GM18508 (cell line): Measurements from ENCODE around the gene CCDC63.

Source experiments
- ATAC-seq: cut with Tn5 transposase; IDR thresholded peaks from one replicate; pipeline ENCODE4 v1.9.1; 2021; ENCODE audit warnings: moderate number of reproducible peaks; ENCODE audit not compliant: insufficient read depth, unreplicated experiment

CCDC63 gene

DNA sequence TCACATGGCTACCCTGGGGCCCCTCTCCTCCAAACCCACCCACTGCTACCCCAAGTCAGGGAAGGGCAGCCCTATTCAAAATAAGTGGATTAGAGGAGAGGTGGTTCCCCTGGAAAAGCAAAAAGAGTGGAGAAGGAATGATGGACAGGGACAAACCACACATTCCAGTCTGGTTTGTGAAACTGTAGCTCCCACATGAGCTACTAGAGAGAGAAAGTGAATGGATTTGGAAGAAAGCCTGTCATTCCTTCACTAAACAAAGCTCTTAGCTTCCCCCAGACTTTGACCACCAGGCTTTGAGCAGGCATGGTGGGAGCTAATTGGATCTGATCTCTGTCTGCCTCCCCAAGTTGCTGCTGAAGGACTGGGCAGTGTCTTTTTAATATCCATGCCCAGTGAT, 28.0 kb downstream of the CCDC63 start:
- no peak for ATAC-seq

GRCh38 chr12:110880651-110881050, 33.9 kb downstream of the CCDC63 start:
- no peak for ATAC-seq

DNA sequence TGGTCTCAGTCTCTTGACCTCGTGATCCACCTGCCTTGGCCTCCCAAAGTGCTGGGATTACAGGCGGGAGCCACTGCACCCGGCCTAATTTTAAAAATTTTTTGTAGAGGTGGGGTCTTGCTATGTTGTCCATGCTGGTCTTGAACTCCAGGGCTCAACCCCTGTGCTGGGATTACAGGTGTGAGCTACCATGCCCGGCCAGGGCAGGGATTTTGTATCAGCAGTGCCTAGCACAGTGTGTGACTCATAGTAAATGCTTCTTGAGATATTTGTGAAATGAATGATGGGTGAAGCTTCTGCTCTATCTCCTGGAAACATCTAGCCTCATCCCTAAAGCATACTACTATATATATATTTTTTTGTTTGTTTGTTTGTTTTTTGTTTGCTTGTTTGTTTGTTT, 36.5 kb downstream of the CCDC63 start:
- no peak for ATAC-seq

GRCh38 chr12:110885152-110885840, 38.5 kb downstream of the CCDC63 start:
- ATAC-seq: no peak

DNA sequence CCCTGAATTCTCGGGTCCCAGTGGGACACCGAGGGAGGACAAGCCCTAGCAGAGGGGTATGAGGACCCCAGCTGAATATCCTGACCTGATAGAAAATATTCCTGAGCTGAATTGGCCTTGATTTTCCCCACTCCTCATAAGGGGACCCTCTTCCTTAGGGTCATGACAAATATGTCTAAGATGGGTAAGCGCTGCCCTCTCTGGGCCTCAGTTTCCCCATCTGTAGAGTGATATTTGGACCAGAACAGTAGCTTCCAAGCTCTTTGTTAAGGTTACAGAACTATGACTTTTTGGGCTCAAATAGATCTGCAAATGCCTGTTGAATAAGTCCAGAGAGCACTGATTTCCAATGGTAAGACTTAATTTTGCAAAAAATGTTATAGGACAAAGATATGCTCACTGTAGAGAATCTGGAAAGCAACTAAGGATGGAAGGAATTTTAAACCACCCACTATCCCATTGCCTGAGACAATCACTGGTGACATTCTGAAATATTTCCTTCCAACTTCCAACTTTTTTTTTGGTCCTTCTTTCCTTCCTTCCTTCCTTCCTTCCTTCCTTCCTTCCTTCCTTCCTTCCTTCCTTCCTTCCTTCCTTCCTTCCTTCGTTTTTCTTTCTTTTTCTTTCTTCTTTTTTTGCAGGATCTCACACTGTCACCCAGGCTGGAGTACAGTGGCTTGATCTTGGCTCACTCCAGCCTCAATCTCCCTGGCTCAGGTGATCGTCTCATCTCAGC, 41.6 kb downstream of the CCDC63 start:
- ATAC-seq: no peak

GRCh38 chr12:110889361-110889760, 42.6 kb downstream of the CCDC63 start:
- ATAC-seq: no peak

GRCh38 chr12:110893956-110894355, 47.2 kb downstream of the CCDC63 start:
- no peak for ATAC-seq

DNA sequence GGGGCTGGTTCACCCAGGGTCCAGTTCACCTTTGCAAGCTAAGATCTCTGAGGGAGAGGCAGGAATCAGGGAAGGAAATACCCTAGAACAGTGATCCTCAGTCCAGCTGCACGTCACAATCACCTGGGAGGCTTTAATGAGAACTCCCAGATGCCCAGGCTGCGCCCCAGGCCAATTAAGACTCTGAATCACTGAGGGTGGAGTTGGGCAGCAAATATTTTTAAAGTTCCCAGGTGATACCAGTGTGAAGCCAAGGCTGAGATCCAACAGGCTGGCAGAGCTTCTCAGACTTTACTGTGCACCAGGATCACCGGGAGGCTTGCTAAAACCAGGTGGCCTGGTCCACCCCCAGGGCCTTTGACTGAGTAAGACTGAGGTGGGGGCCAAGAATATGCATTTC, 49.8 kb downstream of the CCDC63 start:
- no peak for ATAC-seq

GRCh38 chr12:110901401-110901800, 54.6 kb downstream of the CCDC63 start:
- ATAC-seq: no peak

DNA sequence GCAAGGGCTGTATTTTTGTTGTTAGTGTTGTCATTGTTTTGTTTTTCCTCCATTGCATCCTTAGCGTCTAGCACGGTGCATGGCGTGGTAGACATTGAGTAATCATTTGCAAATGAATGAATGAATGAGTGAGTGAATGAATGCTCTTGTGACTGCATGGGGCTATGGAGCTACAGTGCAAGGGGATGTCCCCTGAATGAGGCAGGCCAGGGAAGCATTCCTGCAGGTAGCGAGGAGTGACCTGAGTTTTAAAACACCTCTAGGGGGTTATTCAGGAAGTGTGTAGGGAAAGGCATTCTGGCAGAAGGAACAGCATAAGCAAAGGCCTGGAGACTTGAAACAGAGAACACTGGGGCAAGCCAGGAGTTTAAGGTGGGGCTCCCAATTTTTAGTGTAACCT, 56.7 kb downstream of the CCDC63 start:
- ATAC-seq: no peak

- ATAC-seq: no peak
These were observed 59.3 kb downstream of the CCDC63 start for GRCh38 chr12:110906083-110906482.

GRCh38 chr12:110906516-110906915, 59.7 kb downstream of the CCDC63 start:
- ATAC-seq: no peak

DNA sequence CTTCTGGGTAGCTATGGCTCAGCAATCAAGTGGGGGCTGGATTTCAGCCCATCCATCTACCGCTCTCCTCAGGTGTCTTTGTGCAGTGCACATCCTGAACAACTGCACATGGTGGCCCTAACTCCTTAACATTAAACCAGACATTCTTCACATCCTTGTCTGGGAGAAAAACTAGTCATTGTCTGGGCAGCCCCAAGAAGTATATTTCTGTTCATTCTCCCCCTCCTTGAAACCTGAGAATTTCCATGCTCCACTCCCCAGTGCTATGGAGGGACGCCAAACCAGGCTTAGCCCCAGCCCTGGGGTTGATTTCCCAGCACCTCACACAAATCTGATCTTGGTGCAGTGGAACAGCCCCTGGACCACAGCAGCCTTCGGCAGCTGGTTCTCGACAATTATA, 60.2 kb downstream of the CCDC63 start:
- ATAC-seq: no peak

DNA sequence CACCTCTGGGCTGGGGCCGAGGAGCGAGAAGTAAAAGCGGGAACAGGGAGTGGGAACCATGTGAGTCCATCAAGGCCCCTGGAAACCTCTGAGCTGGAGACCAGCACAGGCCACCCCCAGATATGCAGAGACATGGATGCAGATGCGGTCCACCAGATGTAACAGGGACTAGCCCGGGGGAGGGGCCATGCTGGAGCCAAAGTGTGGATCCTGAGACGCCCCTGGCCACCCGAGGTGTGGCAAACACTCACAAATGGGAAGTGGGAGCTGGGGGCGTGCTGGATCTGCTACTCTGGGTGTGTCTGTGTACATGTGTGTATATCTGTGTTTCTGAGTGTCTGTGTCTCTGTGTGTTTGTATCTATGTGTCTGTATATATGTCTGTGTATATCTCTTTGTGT, 60.8 kb downstream of the CCDC63 start:
- ATAC-seq: no peak

DNA sequence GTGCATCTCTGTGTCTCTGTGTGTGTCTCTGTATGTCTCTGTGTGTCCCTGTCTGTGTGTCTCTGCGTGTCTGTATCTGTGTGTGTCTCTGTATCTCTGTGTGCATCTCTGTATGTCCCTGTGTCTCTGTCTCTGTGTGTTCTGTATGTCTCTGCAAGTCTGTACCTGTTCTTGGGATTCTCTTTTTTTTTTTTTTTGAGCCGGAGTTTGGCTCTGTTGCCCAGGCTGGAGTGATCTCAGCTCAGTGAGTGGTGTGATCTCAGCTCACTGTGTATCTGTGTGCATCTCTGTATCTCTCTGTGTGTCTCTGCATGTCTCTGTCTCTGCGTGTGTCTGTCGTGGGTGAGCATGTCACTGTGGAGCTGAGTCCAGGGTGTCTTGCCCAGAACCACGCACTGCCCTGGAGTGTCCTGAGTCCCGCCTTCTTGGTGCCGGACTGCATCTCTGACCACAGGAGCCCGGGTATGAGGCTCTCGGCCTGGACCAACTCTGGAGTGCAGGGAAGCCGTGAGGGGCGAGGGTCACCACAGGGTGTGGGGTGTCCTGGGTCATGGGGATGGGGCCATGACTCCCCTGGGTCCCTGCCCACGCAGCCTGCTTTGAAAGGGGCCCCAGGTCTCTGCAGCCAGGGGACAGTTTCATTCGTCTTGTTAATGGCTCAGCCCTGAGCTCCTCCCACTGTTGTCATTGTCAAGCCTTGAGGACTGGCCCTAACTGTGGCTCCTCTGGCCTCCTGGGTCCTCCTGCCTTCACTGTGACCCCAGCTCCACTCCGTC, 61.8 kb downstream of the CCDC63 start:
- ATAC-seq: no peak

GRCh38 chr12:110912263-110912662, 65.5 kb downstream of the CCDC63 start:
- ATAC-seq: no peak

DNA sequence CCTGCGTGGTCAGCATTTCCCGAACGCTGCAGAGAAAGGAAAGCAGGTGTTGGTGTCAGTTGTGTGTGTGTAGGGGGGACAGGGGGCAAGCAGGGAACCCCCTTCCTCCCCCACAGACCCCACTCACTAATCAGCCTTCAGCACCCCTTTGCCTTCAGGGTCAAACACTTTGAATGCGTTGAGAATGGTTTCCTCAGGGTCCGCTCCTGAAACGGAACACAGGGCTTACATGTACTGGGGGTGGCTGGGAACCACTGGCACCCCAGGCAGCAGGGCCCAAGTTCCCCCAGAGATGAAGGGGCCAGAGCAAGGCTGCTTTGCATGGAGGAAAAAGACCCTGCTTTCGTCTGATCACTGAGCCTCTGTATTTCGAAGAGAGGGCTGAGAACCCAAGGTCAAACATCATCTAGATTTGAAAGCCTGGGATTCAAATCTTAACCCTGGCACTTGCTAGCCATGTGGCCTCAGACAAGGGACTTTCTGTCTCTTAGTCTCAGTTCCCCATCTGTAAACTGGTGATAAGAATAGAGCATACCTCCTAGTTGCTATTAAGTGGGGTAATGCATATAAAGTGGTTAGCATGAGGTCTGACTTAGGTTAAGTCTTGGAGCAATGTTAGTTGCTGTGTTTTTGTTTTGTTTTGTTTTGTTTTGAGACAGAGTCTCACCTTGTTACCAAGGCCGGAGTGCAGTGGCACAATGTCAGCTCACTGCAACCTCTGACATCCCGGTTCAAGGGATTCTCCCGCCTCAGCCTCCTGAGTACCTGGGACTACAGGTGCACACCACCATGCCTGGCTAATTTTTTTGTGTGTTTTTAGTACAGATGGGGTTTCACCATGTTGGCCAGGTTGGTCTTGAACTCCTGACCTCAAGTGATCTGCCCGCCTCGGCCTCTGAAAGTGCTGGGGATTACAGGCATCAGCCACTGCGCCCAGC, 66.6 kb downstream of the CCDC63 start:
- ATAC-seq: peak; percentile 94

- no peak for ATAC-seq
These were observed 69.6 kb downstream of the CCDC63 start for GRCh38 chr12:110916295-110916875.

GRCh38 chr12:110917467-110917866, 70.7 kb downstream of the CCDC63 start:
- no peak for ATAC-seq

GRCh38 chr12:110917961-110918360, 71.2 kb downstream of the CCDC63 start:
- no peak for ATAC-seq
